DND-41 (cell line): ENCODE results near the gene GAL.

Experiments used
- CTCF ChIP-seq: IDR thresholded peaks from 2 replicates; pipeline ENCODE4 v1.5.1; 2012; ENCODE audit warnings: borderline replicate concordance, low read length, moderate library complexity, mild to moderate bottlenecking; ENCODE audit not compliant: poor library complexity, severe bottlenecking; ENCODE audit errors: extremely low read depth
- EZH2 ChIP-seq: IDR thresholded peaks from 3 replicates; pipeline ENCODE4 v1.6.1; 2012; ENCODE audit warnings: borderline replicate concordance, low read depth, mild to moderate bottlenecking, moderate library complexity, low read length, inconsistent platforms; ENCODE audit not compliant: severe bottlenecking

- TF ChIP-seq CTCF (no peak), EZH2 (no peak)
Observed at GRCh38 chr11:68665436-68665835, 18.9 kb upstream of the GAL start.
